CD4-positive, alpha-beta T cell treated with Interleukin-15 for 1 hour (primary cell): ENCODE data around the gene RSPRY1.

Experiments
- DNase-seq: peaks from one replicate; pipeline ENCODE4 v3.0.0-alpha.2; 2020

Gene RSPRY1

GRCh38 chr16:57185945-57186871, at the start of gene RSPRY1, which contains the start of gene PSME3IP1:
TSS of gene RSPRY1 (plus strand) at chr16:57186329. CDS start at chr16:57204659, 18,330 bp downstream.
TSS of gene PSME3IP1 (minus strand) at chr16:57186039. CDS start at chr16:57173854, 12,185 bp downstream.
- DNase-seq = peak; percentile 99

DNA sequence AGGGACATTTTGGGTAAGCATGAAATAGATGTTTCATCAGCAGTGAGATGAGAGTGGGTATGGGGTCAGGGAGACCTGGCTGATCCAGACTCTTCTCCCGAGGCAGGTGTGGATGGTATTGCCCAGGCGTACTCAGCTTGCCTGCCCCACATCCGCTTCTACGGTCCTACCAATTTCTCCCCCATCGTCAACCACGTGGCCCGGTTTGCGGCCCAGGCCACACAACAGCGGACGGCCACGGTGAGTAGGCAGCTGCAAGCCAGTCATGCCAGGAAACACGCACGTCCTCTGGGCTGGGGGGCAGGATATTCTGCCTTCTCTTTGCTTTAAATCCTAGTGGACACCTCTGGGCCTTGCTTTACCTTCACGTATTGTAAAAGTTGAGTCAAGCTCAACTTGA, 49.1 kb upstream of the RSPRY1 start:
- DNase-seq = no peak

- DNase-seq = no peak
Measured at GRCh38 chr16:57137566-57138273, 48.4 kb upstream of the RSPRY1 start.

- DNase-seq = no peak
Measured at GRCh38 chr16:57138281-57138935, 47.7 kb upstream of the RSPRY1 start.

GRCh38 chr16:57140931-57141668, 45.0 kb upstream of the RSPRY1 start:
- DNase-seq = no peak

DNA sequence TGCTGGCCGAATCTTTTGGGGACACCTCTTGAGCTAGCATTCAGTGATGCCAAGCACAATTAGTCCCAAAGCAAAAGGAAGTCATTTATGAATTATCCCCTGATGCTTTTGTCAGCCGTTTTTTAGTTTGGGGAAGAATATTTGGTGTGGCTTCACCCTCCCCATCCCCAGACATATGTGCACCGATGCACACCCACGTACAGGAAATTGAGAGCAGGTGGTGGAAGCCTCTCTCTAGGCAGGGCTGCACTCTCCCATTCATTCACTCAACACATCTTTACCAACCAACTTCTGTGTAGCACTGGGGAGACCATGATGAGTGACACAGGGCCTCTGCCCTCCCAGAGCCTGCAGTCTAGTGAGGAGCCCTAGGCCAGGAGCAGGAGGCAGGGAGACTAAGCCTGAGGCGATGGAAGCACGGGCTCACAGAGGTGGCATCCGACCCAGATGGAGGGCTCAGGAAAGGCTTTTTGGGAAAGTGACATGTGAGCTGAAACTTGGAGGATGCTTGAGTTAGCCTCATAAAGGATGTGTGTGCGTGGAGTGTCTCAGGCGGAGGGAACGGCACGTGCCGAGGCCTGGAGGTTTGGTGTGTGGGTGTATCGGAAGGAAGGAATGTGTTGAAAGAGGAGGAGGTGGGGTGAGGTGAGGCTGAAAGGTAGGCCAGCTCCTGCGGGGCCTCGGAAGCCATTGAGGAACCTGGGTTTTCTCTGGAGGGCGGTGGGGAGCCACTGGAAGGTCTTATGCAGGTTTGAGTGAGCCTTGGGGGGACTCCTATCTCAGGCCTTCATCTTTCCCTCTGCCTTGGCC, 44.1 kb upstream of the RSPRY1 start:
- no peak for DNase-seq

- no peak for DNase-seq
Measured at GRCh38 chr16:57143149-57143921, 42.8 kb upstream of the RSPRY1 start.

DNA sequence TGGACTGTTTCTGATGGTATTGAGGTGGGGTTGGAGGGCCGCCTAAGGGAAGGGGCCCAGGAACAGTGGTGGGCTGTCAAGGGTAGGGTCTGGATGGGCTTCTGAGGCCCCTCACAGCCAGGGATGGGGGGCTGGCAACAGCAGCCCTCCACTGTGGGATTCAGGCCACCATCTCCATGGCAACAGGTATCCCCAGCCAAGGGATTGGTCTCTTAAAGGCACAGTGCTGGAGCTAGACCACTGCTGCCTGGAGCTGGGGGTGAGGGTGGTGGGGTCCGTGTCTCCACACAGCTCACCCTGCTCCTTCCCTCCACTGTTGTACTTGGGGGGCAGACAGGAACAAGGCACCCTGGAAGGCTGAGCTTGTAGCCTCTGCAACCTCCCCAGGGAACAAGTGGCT, 42.1 kb upstream of the RSPRY1 start:
- DNase-seq = no peak

- no peak for DNase-seq
Measured at GRCh38 chr16:57145046-57146021, 40.8 kb upstream of the RSPRY1 start.

- no peak for DNase-seq
Measured at GRCh38 chr16:57146040-57146647, 40.0 kb upstream of the RSPRY1 start.

- no peak for DNase-seq
Measured at GRCh38 chr16:57146735-57147134, 39.4 kb upstream of the RSPRY1 start.

GRCh38 chr16:57147381-57148221, 38.5 kb upstream of the RSPRY1 start:
- DNase-seq = no peak

DNA sequence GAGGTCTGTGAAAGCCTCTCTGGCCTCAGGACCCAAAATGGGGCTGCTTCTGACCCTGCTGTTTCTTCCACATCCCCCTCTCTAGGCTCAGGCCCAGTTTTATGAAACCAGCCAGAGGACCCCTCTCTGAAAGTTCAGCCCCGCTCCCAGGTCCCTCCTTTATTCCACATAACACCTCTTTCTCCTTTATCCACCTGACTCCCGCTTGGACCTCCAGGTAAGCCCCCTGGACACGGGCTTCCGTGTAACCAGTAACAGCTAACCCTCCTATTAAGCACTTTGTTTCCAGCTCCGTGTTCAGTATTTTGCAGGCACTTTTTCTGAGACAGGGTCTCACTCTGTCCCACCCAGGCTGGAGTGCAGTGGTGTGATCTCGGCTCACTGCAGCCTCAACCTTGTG, 37.6 kb upstream of the RSPRY1 start:
- no peak for DNase-seq

DNA sequence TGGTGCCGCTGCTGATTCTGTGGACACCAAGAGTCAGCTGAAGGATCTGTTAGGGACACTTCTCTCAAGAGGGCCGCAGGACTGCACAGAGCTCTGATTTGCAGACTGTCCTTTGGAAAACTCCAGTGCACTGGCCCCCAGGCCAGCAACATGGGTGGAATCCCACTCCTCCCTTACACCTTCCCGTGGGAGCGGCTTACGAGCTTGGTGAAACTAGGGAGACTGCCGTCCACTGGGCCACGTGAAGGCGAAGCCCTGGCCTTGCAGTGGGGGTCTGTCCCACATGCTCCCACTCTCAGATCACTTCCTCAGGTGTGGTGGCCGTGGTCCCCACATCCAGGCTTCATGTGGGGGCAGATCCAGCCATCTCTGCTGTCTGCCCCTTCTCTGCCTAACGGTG, 36.7 kb upstream of the RSPRY1 start:
- DNase-seq = no peak

DNA sequence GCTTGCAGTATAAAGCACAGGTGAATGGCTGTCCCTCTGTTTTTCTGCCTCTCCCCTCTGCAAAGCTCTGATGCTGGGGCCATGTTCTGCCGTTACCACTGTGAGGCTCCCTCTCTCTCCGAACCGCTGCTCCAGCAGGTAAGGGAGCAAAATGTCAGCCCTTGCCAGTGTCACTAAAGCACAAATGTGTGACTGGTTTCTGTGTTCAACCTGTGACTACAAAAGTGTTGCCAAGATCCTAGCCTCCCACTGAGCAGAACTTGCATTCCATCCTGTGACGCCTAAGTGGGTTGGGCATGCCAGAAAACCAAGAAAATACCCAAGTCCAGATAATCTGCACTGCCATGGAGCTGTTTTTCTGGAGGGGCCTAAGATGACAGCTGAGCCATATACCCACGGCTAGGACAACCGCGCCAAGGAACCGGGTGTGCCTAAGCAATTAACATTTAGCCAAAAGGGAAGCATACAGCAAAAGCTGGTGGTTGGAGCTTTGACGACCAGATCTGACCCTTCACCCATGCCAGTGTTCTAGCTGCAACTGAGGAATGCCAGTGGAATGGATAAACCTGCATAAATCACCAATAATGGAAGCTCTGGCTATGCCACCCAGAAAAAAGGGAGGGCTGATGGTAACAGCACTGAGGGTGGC, 35.3 kb upstream of the RSPRY1 start:
- DNase-seq = no peak

DNA sequence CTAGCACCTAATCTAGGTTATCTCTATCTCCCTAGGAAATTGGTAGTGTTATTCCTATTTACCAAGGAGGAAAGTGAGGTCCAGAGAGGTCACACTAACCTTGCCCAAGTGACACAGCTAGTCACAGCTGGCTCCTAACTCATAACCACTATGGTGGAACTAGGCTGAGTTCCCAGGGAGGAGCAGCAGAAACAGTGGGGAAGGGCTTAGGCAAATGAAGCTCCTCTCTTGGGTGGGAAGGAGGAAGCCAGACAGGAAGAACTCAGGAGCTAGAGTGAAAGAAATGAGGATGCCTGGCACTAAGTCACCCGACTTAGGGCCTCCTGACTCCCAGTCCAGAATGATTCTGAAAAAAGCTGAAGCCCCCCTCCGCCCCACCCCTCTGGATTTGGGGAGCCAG, 34.8 kb upstream of the RSPRY1 start:
- no peak for DNase-seq
